OCI-LY1 (cell line): ENCODE results near the gene DLX2.

Experiments used
- EZH2 ChIP-seq: fragments of 200-600 bp; sonication (generic), shearing (Covaris generic); IDR thresholded peaks from 2 replicates; pipeline ENCODE4 v1.8.0; 2017; ENCODE audit warnings: borderline replicate concordance, mixed run types, mild to moderate bottlenecking, antibody characterized with exemption, low read length, moderate library complexity, mixed read lengths
- TF ChIP-seq, protein P1 (sequence below): fragments of 200-600 bp; sonication (generic), shearing (Covaris generic); IDR thresholded peaks from 2 replicates; pipeline ENCODE4 v1.5.1; 2017; ENCODE audit warnings: mild to moderate bottlenecking, antibody characterized with exemption, low read length, moderate library complexity, mixed read lengths

- TF ChIP-seq, protein P1, sequence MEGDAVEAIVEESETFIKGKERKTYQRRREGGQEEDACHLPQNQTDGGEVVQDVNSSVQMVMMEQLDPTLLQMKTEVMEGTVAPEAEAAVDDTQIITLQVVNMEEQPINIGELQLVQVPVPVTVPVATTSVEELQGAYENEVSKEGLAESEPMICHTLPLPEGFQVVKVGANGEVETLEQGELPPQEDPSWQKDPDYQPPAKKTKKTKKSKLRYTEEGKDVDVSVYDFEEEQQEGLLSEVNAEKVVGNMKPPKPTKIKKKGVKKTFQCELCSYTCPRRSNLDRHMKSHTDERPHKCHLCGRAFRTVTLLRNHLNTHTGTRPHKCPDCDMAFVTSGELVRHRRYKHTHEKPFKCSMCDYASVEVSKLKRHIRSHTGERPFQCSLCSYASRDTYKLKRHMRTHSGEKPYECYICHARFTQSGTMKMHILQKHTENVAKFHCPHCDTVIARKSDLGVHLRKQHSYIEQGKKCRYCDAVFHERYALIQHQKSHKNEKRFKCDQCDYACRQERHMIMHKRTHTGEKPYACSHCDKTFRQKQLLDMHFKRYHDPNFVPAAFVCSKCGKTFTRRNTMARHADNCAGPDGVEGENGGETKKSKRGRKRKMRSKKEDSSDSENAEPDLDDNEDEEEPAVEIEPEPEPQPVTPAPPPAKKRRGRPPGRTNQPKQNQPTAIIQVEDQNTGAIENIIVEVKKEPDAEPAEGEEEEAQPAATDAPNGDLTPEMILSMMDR, result no peak
- TF ChIP-seq EZH2, result no peak
These were observed 5.1 kb downstream of the DLX2 start for GRCh38 chr2:172097557-172098131.
